ENCODE results near the gene RHOBTB3. TPM values are rescaled to one million over a fixed set of nuclear protein-coding genes. Genes with fewer than 3 reads are reported as not detected.

The RHOBTB3 gene
- total and polyA plus RNA-seq, 8 donors, result 13.7 to 730 (median 89.3) TPM

GRCh38 chr5:95825495-95825894, 94.4 kb downstream of the RHOBTB3 start:
- Histone ChIP-seq H3K9me3 (no peaks in the 10 kb centered on the region), H3K4me1 (peaks cover 35 to 65% (median 42%) of the 10 kb centered on the region in 4 donors), H3K27ac (peak overlapping the region in 2 of 5 donors; percentile 36 to 47), H3K36me3 (no peaks in the 10 kb centered on the region), H3K27me3 (no peaks in the 10 kb centered on the region), H3K4me3 (no peak overlapping the region)
- 24 to 67% (median 52%) methylated on average over 3 of the region's 3 CpGs for WGBS, 5 donors
- no peak for TF ChIP-seq EP300 (IDR thresholded peaks at IDR 0.05)
- no peak for TF ChIP-seq POLR2AphosphoS5 (IDR thresholded peaks at IDR 0.05)
- TF ChIP-seq POLR2A (IDR thresholded peaks at IDR 0.05), result no peak
- TF ChIP-seq CTCF (IDR thresholded peaks at IDR 0.05), result no peak
- intact Hi-C loops (cut with DNase I; ENCODE audit: low total_unique reads), result no loop called here
- DNase-seq, result no peak

GRCh38 chr5:95826949-95827891, 96.1 kb downstream of the RHOBTB3 start:
- peak overlapping the region in 4 of 5 donors; percentile 46 to 82 (median 48) for H3K27ac ChIP-seq
- H3K36me3 ChIP-seq, result no peaks in the 10 kb centered on the region
- peak; percentile 51 to 74 for DNase-seq
- no peak overlapping the region for H3K4me3 ChIP-seq
- H3K4me1 ChIP-seq, result peaks cover 27 to 59% (median 32%) of the 10 kb centered on the region in 4 donors
- WGBS, 5 donors, result 48 to 80% (median 71%) methylated on average over 10 of the region's 10 CpGs
- no peaks in the 10 kb centered on the region for H3K27me3 ChIP-seq
- no peaks in the 10 kb centered on the region for H3K9me3 ChIP-seq
- intact Hi-C loops (cut with DNase I; ENCODE audit: low total_unique reads), result no loop called here
- TF ChIP-seq CTCF (IDR thresholded peaks at IDR 0.05), result no peak
- TF ChIP-seq POLR2AphosphoS5 (IDR thresholded peaks at IDR 0.05), result peak in 1 of 3 donors; percentile 12

GRCh38 chr5:95827892-95828246, 96.7 kb downstream of the RHOBTB3 start:
- Histone ChIP-seq H3K36me3 (no peaks in the 10 kb centered on the region), H3K4me1 (peaks cover 26 to 64% (median 31%) of the 10 kb centered on the region in 4 donors), H3K27me3 (no peaks in the 10 kb centered on the region), H3K4me3 (no peak overlapping the region), H3K9me3 (no peaks in the 10 kb centered on the region), H3K27ac (peak overlapping the region in 2 of 5 donors; percentile 46 to 82)
- DNase-seq, result no peak
- WGBS, 5 donors, result 69 to 77% (median 72%) methylated on average over 3 of the region's 3 CpGs
- intact Hi-C loops (cut with DNase I; ENCODE audit: low total_unique reads), result no loop called here
- TF ChIP-seq POLR2AphosphoS5 (IDR thresholded peaks at IDR 0.05) (no peak), EP300 (IDR thresholded peaks at IDR 0.05) (no peak), POLR2A (IDR thresholded peaks at IDR 0.05) (no peak), CTCF (IDR thresholded peaks at IDR 0.05) (no peak)

GRCh38 chr5:95830226-95830625, 99.1 kb downstream of the RHOBTB3 start:
- TF ChIP-seq CTCF (IDR thresholded peaks at IDR 0.05) (no peak), POLR2AphosphoS5 (IDR thresholded peaks at IDR 0.05) (no peak)
- no peak overlapping the region for H3K4me3 ChIP-seq
- intact Hi-C loops (cut with DNase I; ENCODE audit: low total_unique reads), result no loop called here
- no peak overlapping the region for H3K27ac ChIP-seq
- no peaks in the 10 kb centered on the region for H3K9me3 ChIP-seq
- no peaks in the 10 kb centered on the region for H3K27me3 ChIP-seq
- no peak for DNase-seq
- no peaks in the 10 kb centered on the region for H3K36me3 ChIP-seq
- 43 to 68% (median 44%) methylated on average over 2 of the region's 2 CpGs for WGBS, 5 donors
- peaks cover 13 to 62% (median 24%) of the 10 kb centered on the region in 4 donors for H3K4me1 ChIP-seq

All from stomach (tissue), 9 donors.